NCI-H128 (cell line): ENCODE data around the gene NCF1.
"Not testable (repeated sequence)": the region's sequence is repeated elsewhere in the genome, so short reads cannot be mapped to it uniquely, and the experiment has no call there.

ENCODE experiments used
- DNase-seq: peaks from one replicate; lab custom pipeline; 2025; ENCODE audit not compliant: unreplicated experiment; lab: John Stamatoyannopoulos, UW

NCF1 gene

GRCh38 chr7:74773760-74774750 is at the start of gene NCF1:
NCF1 (plus strand) TSS chr7:74774011; CDS start chr7:74774032, 21 bp downstream.
- DNase-seq: not testable (repeated sequence)

- DNase-seq: no peak
Measured at GRCh38 chr7:74725840-74726239, 48.0 kb upstream of the NCF1 start.

- DNase-seq: no peak
Measured at GRCh38 chr7:74726309-74727101, 47.3 kb upstream of the NCF1 start.

- DNase-seq: not testable (repeated sequence)
Measured at GRCh38 chr7:74728686-74729085, 45.1 kb upstream of the NCF1 start.

GRCh38 chr7:74730186-74730585 is 43.6 kb upstream of the NCF1 start:
- DNase-seq: not testable (repeated sequence)

GRCh38 chr7:74739974-74740703 is 33.7 kb upstream of the NCF1 start:
- not testable (repeated sequence) for DNase-seq

- DNase-seq: not testable (repeated sequence)
Measured at GRCh38 chr7:74743936-74744557, 29.8 kb upstream of the NCF1 start.

GRCh38 chr7:74753921-74754482 is 19.8 kb upstream of the NCF1 start:
- not testable (repeated sequence) for DNase-seq

- not testable (repeated sequence) for DNase-seq
Measured at GRCh38 chr7:74756673-74757072, 17.1 kb upstream of the NCF1 start.

- DNase-seq: not testable (repeated sequence)
Measured at GRCh38 chr7:74758268-74758667, 15.5 kb upstream of the NCF1 start.

- DNase-seq: not testable (repeated sequence)
Measured at GRCh38 chr7:74758982-74759381, 14.8 kb upstream of the NCF1 start.

GRCh38 chr7:74765205-74765918 is 8.4 kb upstream of the NCF1 start:
- DNase-seq: not testable (repeated sequence)

- DNase-seq: not testable (repeated sequence)
Measured at GRCh38 chr7:74766509-74766908, 7.3 kb upstream of the NCF1 start.

GRCh38 chr7:74766991-74767390 is 6.8 kb upstream of the NCF1 start:
- not testable (repeated sequence) for DNase-seq

- DNase-seq: not testable (repeated sequence)
Measured at GRCh38 chr7:74770062-74770461, 3.7 kb upstream of the NCF1 start.

- not testable (repeated sequence) for DNase-seq
Measured at GRCh38 chr7:74772093-74772492, 1.7 kb upstream of the NCF1 start.

GRCh38 chr7:74775111-74775510 is 1.3 kb downstream of the NCF1 start:
- not testable (repeated sequence) for DNase-seq

- DNase-seq: not testable (repeated sequence)
Measured at GRCh38 chr7:74779053-74779452, 5.2 kb downstream of the NCF1 start.

GRCh38 chr7:74781746-74782145 is 7.9 kb downstream of the NCF1 start:
- not testable (repeated sequence) for DNase-seq
